ENCODE measurements around the gene OLFML2B.

The OLFML2B gene

DNA sequence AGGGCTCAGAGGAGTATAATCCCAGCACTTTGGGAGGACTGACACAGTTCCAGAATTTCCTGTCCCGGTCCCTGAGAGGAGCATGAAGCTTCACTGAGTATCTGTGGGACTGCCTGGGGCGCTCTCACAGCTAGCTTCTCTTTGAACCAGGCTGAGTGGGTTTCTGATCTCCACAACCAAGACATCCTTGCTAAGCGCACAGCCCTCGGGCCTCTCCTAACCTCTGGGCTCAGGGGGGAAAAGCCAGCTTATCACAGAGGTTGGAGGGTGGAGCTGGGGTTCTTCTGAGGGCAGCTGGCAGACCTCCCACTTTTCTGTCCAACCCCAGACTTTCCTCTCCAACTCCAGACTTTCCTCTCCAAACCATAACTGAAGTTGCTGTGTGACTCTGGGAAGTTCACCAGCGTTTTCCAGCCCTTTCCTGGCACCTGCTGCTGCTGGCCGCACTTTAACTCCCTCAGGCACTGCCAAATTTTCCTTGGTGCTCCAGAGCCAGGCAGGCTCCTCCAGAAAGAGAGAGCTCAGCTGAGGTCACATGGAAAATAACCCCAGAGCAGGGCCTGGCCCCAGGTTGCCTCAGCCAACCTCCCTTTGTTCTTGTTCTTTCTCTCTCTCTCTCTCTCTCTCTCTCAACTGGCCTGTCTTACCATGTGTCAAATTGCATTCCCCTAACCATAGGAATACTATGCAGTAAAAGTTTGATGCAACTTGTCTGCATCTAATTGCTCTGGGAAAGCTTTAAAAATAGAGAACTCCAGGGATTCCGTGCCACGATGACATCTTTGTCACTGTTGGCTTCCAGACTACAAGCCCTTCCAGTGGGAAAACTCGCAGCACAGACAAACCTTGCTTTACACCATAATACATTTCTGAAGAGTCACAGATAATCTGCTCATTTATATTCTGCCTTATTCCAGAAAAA lies 49.5 kb downstream of the OLFML2B start:
- no peak for DNase-seq

DNA sequence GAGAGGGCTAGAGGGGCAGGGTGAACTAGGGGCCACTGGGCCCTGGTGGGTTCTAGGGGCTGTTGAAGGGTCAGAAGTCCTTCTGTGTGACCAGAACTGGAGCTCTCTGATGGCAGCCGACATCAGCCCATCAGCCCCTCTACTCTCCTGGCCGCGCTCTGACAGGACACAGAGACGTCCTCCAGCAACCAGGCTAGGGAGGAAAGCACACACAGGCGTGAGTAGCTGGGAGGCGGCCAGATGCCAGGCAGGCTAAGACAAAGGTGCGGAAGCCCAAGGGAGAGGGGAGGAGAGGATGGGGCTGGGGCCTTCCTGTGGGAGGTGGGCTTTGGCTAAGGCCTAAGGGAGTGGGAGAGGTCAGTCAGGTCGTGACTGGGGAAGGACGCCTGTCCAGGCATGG lies 50.8 kb downstream of the OLFML2B start:
- no peak for DNase-seq

DNA sequence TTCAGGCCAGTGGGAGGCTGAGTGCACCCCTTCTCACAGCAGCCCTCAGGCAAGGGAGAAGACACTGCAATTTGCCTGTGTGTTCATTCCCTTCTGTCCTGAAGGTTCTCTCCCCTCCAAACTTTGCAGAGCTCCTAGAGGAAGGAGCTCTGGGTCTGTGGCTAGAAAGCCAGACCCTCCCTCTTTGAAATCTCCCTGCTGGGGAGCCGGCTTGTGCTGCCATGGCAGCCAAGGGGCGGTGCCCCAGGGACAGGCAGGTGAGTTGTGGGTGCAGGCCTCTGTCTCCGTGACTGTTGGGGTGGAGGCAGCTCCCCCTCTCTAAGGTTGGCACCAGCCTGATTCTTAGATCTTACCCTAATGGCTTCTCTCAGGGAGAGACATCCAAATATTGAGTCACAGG lies 53.0 kb downstream of the OLFML2B start:
- DNase-seq = no peak

DNA sequence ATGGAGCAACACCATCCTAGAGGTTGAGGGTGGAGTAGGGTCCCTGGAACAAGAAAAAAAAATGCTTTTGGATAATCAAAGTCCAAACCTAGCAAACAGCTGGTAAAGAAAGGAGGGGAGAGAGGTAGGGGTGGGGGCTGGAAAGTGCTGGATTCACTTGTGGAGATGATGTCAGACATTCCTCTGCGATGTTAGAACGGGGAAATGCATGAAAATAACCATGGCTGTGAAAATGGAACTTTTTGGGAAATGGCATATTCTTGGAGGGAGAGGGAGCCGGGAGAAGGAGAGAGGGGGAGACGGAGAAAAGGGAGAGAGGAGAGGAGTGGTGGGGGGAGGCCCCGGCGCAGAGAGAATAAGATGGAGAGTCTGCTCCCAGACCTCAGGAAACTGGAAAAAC lies 53.6 kb downstream of the OLFML2B start:
- DNase-seq = no peak

DNA sequence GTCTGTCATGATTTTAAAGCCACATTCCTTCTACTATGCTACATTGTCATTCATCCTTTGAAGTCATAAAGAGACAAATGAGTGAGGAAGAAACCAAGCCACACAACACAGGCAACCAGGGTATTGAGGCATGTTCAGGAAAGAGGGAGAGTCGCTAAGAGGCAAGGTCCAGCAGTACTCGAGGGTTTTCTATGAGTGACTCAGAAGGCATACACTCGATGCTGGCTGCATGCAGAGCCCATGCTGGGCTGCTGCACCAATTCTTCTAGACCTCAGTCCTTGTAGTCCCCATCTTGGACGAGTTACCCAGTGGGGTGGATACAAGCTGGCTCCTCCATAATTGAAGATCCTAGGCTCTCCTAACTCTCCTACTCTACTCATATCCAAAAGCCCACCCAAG lies 57.6 kb downstream of the OLFML2B start:
- DNase-seq = no peak

DNA sequence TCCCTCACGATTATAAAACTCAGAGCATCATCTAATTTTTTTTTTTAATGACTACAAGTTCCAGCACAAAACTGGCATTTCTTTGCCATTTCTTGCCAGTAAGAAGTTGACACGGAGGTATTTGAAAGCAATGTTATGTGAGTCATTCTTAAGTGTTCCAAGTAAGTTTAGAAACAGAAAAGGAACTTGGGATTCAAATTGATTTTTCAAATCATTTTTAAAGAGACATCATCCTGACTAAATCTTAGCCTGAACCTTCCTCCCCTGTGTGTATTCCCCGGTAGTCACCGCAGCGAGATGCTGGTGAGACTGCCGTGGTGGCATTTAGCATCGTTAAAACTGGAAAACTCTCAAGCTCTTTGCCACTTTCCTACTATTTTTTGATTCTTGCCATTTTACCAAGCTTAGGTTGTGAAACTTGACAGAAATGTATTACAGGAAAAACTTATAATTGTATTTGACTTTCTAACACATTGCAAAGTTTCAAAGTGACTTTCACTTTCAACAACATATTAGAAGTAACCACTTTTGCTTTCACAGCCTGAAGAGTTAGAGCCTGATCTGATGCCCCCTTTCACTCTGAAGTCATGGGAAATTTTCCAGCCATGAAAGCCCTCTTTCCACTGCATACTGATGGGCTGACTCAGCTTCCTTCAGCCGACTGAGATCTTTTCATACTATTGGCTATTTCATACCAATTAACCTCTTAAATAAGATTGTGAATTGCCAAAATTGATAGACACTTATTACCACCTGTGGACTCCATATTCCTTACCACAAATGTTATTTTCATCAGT lies 61.4 kb downstream of the OLFML2B start:
- DNase-seq = peak; percentile 90

DNA sequence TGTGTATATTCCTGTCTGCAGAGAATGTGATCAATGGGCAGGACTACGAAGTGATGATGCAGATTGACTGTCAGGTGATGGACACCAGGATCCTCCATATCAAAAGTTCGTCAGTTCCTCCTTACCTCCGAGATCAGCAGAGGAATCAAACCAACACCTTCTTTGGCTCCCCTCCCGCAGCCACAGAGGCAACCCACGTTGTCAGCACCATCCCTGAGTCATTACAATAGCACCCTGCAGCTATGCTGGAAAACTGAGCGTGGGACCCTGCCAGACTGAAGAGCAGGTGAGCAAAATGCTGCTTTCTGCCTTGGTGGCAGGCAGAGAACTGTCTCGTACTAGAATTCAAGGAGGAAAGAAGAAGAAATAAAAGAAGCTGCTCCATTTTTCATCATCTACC lies 65.2 kb downstream of the OLFML2B start:
- DNase-seq = peak; percentile 64

DNA sequence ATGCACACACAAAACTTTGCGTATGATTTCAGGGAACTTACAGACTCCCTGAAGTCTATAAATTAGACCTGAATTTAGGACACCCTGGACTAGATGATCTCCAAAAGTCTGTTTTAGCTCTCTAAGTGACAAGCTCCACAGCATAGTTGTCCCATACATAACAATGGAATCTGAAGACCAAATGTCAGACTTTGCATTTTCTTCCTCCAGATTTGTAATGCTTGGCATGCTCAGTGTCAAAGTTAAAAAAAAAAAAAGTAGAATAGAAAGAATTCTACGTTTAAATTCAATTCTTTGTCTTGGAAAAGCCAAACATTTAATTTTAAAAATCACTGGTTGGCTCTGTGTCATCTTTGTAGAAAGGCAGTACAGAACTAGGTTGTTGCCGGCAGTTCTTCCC lies 66.7 kb downstream of the OLFML2B start:
- DNase-seq = no peak

DNA sequence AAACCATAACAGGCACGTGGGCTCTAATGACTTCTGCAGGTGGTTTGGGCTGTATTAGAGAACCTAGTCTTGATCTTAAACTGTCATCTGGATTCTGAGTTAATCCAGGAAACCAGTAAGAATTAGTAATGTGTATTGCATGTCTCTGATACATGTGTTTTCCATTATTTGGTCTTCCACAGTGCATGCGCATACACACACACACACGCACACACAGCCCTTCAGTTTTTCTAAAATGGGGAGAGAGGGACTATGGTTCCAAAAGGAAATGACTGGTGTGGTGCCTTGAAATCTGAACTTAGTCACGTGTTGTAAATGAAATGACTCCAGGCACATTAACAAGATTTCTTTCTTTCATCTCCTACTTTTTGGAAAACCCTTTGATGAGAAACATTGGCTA lies 67.6 kb downstream of the OLFML2B start:
- peak; percentile 97 for DNase-seq

DNA sequence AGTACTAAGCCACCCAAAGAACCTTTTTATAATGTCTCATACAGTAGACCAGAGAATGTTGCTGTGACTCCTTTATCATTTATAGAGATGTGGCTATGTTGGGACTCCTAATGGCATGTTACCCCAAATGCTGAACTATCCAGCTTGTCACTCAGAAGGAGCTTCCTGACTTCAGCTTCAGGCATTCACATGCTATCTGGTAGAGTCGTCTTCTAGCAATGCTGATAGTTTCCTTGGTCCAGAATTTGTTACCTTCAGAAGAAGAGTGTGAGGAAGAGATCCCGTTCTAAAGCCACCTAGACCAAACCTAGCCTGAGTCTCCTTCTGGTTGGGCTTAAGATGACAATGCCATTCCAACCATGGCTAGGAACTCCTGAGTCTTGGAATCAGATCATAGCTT lies 68.1 kb downstream of the OLFML2B start:
- DNase-seq = no peak

DNA sequence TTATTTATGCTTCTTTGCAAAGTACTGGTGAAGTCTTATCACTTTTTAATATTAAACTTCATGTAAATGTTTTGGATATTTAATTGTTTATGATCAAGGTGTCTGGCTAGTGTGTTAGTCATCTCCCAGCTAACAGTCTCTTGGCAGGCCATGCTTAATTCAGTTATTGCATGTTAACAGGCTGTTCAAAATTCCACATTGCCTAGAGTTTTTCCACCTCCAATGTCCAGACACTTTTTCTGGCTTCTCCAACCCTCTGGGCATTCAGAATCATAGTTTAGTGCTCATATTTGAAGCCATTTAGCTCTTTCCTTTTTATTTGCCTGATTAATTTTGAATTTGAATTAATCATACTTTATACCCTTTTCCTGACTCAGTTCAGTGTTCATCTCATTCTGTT lies 69.2 kb downstream of the OLFML2B start:
- peak; percentile 62 for DNase-seq

DNA sequence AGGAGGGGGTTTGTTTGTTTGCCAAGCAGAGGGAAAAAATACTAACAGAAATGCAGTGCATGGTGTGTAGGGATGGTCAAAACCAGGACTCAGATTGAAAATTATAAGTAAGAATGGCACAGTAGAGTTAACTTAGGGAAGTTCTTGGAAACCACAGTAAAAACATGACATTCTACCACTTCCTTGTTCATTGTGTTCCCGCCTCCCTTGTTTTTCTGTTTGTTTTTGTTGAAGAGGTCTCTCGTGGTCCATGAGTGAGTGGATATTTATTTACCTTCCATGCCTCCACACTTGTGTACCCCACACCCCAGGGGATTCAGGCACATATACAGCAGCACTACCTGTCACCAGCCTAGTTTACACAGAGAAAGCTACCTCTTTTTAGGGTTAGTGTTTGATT lies 69.6 kb downstream of the OLFML2B start:
- DNase-seq = no peak

DNA sequence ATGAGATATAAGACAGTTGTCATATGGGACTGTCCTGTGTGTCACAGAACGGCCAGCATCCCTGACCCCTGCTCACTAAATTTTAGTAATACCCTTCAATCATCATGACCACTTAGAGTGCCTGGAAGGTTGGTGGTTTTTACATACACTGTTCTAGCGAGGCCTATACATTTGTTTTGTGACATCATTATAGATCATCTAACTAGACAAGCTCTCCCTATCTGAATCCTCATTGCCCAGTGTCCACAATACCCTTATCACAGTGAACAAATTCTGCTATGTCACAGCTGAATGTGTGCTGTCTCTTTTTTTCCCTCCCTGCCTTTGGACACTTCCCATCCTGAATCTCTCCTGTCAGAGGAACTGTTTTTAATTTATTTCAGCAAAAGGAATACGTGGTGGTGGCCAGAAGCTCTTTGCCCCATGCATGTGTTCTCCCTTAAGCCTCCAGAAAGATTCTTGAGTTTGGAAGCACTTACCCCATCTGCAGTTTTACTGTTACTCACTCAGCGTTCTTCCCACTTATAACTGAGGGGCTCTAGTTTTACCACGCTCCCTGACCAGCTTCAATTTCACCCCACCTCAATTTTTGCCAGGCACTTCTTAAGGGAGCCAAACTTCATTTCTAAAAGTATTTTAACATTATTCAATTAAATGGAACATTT lies 70.3 kb downstream of the OLFML2B start:
- DNase-seq = peak; percentile 33

DNA sequence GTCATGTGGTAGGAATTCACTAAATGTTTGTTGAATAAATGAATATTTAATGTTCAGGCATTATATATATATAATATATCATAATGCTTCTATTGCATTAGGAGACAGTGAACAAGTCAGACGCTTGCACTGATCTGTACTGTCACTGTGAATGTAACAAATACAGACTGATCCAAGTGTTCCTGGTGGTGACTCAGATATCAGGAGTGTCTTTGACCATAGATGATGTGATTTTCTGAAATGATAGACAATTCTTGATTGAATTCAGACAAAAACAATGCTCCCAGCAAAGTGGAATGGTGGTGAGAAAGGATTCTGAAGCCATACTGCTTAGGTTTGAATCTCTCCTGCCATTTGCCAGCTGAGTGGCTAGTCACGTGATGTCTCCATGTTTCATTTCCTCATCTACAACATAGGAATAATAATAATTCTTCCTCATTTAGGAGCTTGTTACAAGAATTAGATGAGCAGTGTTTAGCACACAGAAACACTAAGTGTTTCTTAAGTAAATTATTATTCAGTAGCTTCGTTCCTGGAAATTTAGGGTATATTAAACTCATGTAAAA lies 71.0 kb downstream of the OLFML2B start:
- peak; percentile 52 for DNase-seq

DNA sequence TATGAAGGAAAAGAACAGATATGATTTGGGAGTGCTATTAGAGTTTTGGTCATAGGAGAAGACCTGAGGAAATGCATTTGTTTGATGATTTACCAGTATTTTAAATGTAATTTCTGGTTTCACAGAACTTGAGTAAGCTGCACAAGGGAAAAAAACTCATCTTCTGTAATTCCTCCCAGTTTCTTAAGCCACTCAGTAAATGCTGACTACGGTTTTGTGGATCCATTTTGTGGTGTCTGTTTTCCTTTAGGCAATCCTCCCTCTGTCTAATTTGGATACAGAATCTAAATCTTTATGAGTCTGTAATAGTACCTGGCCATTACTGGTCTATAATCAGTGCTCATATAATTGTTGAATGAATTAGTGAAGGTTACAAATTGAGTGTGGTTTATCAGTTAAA lies 72.0 kb downstream of the OLFML2B start:
- no peak for DNase-seq

DNA sequence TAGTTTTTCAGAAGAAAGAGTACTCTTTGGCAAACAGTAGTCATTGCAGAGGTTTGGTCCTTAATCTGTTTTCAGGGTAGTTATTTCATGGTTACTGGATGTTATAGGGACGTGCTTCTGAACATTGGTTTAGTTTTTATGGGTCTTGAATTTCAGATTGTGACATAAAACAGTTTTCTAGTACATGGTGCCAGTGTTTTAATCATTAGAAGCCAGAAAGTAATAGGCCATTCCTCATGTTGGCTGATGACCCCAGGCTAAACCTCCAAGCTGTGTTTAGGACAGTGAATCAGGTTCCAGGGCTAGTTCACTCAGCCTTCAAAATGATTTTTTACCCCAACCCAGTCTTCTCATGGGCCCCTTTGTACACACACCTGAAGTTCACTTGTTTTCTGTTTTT lies 73.3 kb downstream of the OLFML2B start:
- no peak for DNase-seq

DNA sequence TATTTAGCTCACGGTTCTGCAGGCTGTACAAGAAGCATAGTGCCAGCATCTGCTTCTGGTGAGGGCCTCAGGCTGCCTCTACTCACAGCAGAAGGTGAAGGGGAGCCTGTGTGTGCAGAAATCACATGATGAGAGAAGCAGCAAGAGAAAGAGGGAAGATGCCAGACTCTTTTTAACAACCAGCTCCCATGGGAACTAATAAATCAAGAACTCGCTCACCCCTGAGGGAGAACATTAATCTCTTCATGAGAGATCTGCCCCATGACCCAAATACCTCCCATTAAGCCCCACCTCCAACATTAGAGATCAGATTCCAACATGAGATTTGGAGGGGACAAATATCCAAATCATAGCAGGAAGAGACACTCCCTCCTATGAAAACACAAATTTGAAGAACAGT lies 74.1 kb downstream of the OLFML2B start:
- peak; percentile 72 for DNase-seq

DNA sequence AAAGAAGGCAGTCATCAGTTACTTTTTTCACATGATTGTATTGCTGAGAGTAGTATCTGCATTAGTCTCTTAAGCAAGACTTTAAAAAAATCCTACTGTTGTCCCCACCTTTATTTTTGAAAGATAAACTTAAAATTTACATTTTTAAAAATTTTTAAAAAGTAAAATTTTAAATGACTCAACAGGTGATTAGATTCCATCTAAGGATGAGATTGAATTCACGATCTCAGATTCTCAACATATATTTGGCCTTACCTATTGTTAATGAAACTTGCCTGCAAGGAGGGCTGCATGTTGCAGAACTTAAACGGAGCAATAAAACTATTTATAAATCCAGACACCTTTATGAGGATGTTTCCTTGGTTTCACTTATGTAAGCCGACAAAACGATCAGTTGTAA lies 75.2 kb downstream of the OLFML2B start:
- DNase-seq = no peak

DNA sequence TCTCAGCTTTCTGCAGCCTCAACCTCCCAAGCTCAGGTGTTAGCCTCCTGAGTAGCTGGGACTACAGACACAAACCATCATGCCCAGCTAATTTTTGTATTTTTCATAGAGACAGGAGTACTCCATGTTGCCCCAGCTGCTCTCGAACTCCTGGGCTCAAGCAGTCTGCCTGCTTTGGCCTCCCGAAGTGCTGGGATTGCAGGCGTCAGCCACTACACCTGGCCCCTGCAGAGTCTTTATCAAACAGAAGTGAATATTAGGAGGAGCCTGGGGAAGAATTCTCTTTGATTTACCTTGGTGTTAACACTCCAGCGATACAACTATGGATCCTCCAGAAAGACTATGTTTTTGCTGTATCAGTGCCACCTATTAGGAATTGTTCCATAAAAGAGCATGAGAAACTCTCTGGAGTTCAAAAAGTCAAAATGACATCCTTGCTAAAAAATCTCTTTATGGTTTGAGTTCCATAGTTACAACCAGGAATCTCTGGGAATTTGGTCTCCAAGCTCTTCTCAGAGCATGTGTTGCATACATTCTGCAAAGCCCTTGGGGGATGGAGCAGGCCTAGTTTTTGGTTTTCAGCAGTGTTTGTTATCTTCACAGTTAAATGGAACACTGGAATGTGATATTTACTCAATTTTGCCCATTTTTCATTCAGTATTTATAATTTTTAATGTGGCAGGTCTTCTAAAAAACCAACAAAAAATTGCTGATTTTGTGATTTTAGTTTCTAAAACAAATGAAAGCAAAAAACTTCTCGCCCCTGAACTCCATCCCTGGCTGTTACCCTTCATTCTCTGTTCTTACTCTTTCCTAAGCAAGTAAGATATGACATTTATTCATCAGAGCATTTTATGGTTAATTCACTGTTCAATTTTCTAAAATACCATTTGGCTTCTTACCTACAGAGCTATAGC lies 77.3 kb downstream of the OLFML2B start:
- DNase-seq = peak; percentile 91

DNA sequence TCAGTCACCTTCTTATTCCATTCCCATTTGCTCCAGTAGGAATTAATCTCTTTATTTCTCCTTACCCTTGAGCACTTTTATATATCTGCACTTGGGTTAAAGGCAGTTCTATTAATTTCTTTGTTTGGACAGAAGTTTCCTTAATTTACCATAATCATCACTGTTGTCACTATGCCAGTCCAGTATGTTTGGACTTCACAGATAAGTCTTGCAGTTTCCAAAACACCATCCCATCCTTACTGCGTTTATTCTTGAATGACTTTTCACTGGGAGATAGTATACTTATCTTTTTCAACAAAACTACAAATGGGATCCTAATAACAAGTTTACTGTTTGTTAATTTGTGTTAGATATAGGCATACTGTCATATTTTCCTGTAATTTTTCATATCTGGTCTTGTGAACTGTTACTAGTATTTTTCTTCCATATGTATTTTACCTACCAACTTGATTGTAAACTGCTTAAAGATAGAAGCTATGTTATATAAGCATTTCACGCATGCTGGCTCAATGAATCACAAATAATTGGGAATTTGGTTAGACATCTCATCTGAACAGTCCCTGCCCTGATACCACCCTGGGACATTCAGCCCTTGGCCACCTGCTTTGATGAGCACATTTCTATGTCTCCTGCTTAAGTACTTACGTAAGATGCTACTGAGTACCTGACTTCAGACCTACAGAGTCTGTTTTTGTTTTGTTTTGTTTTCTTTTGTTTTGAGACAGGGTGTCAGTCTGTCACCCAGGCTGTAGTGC lies 78.2 kb downstream of the OLFML2B start:
- no peak for DNase-seq

DNA sequence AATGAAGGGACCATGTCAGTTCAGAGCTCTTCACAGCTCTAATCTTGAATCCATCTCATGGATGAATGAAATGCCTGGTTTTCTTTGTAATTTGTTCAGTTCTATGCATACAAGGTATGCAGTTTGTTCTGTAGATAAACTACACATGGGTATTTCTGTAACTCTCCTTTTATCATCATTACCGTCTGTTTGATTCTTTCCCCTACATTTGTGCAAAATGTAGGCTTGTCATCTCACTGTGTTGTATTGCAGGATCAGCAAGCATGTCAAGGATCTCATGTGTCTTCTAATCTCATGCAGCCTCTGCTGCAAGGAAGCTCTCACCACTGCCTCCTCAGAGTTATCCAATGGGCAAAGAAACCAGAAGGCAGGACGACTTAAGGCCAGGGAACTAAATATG lies 79.3 kb downstream of the OLFML2B start:
- DNase-seq = no peak

Data from fibroblast of upper back skin (primary cell).